ENCODE measurements around the gene FAM111B. TPM values are rescaled to one million over a fixed set of nuclear protein-coding genes. Genes with fewer than 3 reads are reported as not detected.

FAM111B gene
- total RNA-seq, 1 experiment from 2014 or later = 49.3 TPM

DNA sequence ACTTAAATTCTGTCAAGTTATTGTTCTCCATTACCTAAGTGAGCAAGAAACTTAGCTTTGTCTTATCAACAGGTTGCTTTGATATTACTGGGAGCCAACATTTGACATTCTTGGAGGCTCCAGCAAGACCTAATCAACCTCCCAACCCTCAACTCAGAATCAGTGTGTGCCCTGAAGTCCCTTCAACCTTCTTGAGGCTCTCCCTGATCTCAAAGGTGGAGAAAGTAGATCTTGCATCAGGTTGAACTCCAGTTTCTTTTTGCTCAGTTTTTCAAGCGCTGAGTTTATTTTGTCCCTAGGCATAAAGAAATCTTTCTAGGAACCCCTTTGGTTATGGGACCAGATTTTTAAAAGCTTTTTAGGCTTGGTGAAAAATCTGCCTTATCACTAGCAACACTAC is 37.1 kb downstream of the FAM111B start:
- H3K27ac Mint-ChIP-seq (ENCODE audit: unreplicated experiment) = peak overlapping the region; percentile 94
- Histone ChIP-seq H3K27me3 (replicated peaks; ENCODE audit: control insufficient read depth, insufficient read depth, low read length) (no peaks in the 10 kb centered on the region), H3K9me3 (no peaks in the 10 kb centered on the region), H3K36me3 (ENCODE audit: control insufficient read depth, insufficient read depth, low read length) (peaks cover 1% of the 10 kb centered on the region), H3K4me3 (ENCODE audit: low read depth, low read length) (peak overlapping the region; percentile 55), H3K4me1 (peaks cover 21% of the 10 kb centered on the region)
- TF ChIP-seq, protein P1, sequence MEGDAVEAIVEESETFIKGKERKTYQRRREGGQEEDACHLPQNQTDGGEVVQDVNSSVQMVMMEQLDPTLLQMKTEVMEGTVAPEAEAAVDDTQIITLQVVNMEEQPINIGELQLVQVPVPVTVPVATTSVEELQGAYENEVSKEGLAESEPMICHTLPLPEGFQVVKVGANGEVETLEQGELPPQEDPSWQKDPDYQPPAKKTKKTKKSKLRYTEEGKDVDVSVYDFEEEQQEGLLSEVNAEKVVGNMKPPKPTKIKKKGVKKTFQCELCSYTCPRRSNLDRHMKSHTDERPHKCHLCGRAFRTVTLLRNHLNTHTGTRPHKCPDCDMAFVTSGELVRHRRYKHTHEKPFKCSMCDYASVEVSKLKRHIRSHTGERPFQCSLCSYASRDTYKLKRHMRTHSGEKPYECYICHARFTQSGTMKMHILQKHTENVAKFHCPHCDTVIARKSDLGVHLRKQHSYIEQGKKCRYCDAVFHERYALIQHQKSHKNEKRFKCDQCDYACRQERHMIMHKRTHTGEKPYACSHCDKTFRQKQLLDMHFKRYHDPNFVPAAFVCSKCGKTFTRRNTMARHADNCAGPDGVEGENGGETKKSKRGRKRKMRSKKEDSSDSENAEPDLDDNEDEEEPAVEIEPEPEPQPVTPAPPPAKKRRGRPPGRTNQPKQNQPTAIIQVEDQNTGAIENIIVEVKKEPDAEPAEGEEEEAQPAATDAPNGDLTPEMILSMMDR (IDR thresholded peaks at IDR 0.05; ENCODE audit: insufficient read depth in 1 of 2, low read depth in 1 of 2, low read length in 1 of 2, severe bottlenecking in 1 of 2, unreplicated experiment in 1 of 2) = no peak
- intact Hi-C loops (cut with micrococcal nuclease; ENCODE audit: unreplicated experiment) = loop anchor here (1.0 to 10.0 kb wide), 3 partner anchors 217 to 472 kb away; no protein-coding TSS in a partner anchor
- H3K4me1 Mint-ChIP-seq (ENCODE audit: low read depth, unreplicated experiment) = peaks cover 47% of the 10 kb centered on the region
- peak overlapping the region; percentile 98 for H3K4me3 Mint-ChIP-seq (ENCODE audit: unreplicated experiment)
- CTCF ChIA-PET = interaction anchor here (0.6 to 2.2 kb wide), 9 partner anchors 9 to 63 kb away, joined by 3 to 21 read pairs (median 6); partner anchors contain the start of gene DTX4
- no peaks in the 10 kb centered on the region for H3K27me3 Mint-ChIP-seq (ENCODE audit: insufficient read depth, unreplicated experiment)
- DNase-seq = no peak
- BruUV-seq (replicated peaks) = no TSS peak
- H3K9me3 Mint-ChIP-seq (ENCODE audit: unreplicated experiment) = no peaks in the 10 kb centered on the region
- H3K36me3 Mint-ChIP-seq (ENCODE audit: insufficient read depth, unreplicated experiment) = peaks cover 47% of the 10 kb centered on the region
- POLR2A ChIA-PET = interaction anchor here (0.6 to 1.9 kb wide), 8 partner anchors 10 to 217 kb away, joined by 3 to 15 read pairs (median 4); partner anchors contain the start of genes DTX4 and FAM111B

DNA sequence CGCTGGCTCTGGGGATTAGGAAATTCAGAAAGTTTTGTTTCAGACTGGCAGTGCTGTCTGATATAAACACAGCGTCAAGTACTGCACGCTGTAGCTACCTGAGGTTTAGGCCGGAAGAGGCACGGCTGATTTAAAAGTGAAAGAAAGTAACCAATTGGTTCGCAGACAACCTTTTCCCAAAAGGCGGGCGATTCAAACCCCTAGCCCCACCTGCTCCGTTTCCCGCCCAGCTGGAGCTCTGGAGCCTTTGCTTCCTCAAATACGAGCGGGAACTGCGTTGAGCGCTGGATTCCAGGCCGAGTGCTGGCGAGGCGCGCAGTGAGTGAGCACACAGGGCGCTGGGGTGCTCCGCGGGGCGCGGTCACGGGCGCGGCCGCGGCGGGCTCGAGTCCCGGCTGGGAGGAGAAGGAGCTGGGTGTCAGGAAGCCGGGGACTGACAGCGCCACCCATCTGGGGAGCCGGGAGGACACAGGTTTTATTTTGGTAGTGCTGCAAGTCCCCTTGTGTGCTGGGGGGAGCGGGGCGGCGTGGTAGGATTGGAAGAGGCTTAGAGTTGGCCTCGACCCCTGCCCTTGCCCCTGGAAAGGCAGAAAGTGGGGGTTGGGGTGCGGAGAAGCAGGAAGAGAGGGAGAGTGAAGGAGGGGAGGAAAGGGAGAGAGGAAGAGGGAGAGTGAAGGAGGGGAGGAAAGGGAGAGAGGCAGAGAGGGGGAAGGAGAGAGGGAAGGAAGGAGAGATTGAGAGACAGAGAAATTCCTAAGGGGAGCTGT is 37.7 kb downstream of the FAM111B start:
- no TSS peak for BruUV-seq (replicated peaks)
- CTCF ChIA-PET = interaction anchor here (0.8 to 2.2 kb wide), 9 partner anchors 9 to 86 kb away, joined by 3 to 21 read pairs (median 4); partner anchors contain the start of gene DTX4
- POLR2A ChIA-PET = interaction anchor here (0.6 to 1.9 kb wide), 8 partner anchors 10 to 218 kb away, joined by 3 to 15 read pairs (median 4); partner anchors contain the start of genes DTX4 and FAM111B
- Histone ChIP-seq H3K36me3 (ENCODE audit: control insufficient read depth, insufficient read depth, low read length) (peaks cover 1% of the 10 kb centered on the region), H3K4me1 (peaks cover 21% of the 10 kb centered on the region), H3K27me3 (replicated peaks; ENCODE audit: control insufficient read depth, insufficient read depth, low read length) (no peaks in the 10 kb centered on the region), H3K9me3 (no peaks in the 10 kb centered on the region), H3K4me3 (ENCODE audit: low read depth, low read length) (peak overlapping the region; percentile 55)
- H3K4me3 Mint-ChIP-seq (ENCODE audit: unreplicated experiment) = peak overlapping the region; percentile 98
- intact Hi-C loops (cut with micrococcal nuclease; ENCODE audit: unreplicated experiment) = loop anchor here (1.0 to 10.0 kb wide), 3 partner anchors 217 to 472 kb away; no protein-coding TSS in a partner anchor
- H3K4me1 Mint-ChIP-seq (ENCODE audit: low read depth, unreplicated experiment) = peaks cover 47% of the 10 kb centered on the region
- H3K27me3 Mint-ChIP-seq (ENCODE audit: insufficient read depth, unreplicated experiment) = no peaks in the 10 kb centered on the region
- TF ChIP-seq, protein P1 (IDR thresholded peaks at IDR 0.05; ENCODE audit: insufficient read depth in 1 of 2, low read depth in 1 of 2, low read length in 1 of 2, severe bottlenecking in 1 of 2, unreplicated experiment in 1 of 2) = peak in 1 of 2 experiments; percentile 15
- H3K36me3 Mint-ChIP-seq (ENCODE audit: insufficient read depth, unreplicated experiment) = peaks cover 52% of the 10 kb centered on the region
- H3K27ac Mint-ChIP-seq (ENCODE audit: unreplicated experiment) = peak overlapping the region; percentile 94
- H3K9me3 Mint-ChIP-seq (ENCODE audit: unreplicated experiment) = no peaks in the 10 kb centered on the region
- peak; percentile 92 to 94 for DNase-seq

DNA sequence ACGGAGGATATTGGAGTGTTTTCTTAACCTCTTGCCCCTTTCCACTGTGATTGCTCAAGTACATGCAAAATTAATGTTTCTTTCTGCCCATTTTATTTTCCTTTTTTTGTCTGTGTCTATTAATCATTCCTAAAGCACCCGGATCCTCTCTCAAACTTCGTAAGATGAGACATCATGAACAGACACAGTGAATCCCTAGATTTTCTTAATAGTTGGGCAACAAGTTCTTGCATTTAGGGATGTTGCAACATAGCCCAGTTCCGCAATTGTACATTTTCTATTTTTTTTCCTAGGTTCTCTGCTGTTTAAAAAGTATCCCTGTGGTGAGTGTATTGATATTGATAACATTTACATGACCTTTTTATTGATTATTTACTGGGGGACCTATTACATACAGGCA is 38.5 kb downstream of the FAM111B start:
- Histone ChIP-seq H3K36me3 (ENCODE audit: control insufficient read depth, insufficient read depth, low read length) (peaks cover 1% of the 10 kb centered on the region), H3K4me3 (ENCODE audit: low read depth, low read length) (peak overlapping the region; percentile 55), H3K4me1 (peaks cover 21% of the 10 kb centered on the region), H3K27me3 (replicated peaks; ENCODE audit: control insufficient read depth, insufficient read depth, low read length) (no peaks in the 10 kb centered on the region), H3K9me3 (no peaks in the 10 kb centered on the region)
- TF ChIP-seq, protein P1 (IDR thresholded peaks at IDR 0.05; ENCODE audit: insufficient read depth in 1 of 2, low read depth in 1 of 2, low read length in 1 of 2, severe bottlenecking in 1 of 2, unreplicated experiment in 1 of 2) = no peak
- intact Hi-C loops (cut with micrococcal nuclease; ENCODE audit: unreplicated experiment) = loop anchor here (10.0 kb wide), 1 partner anchor 351 kb away; no protein-coding TSS in a partner anchor
- no peak for DNase-seq
- POLR2A ChIA-PET = interaction anchor here (1.4 to 1.9 kb wide), 4 partner anchors 9 to 39 kb away, joined by 3 to 15 read pairs (median 8); partner anchors contain the start of genes DTX4 and FAM111B
- Mint-ChIP-seq H3K36me3 (ENCODE audit: insufficient read depth, unreplicated experiment) (peaks cover 60% of the 10 kb centered on the region), H3K27ac (ENCODE audit: unreplicated experiment) (peak overlapping the region; percentile 94), H3K4me3 (ENCODE audit: unreplicated experiment) (peak overlapping the region; percentile 98), H3K9me3 (ENCODE audit: unreplicated experiment) (no peaks in the 10 kb centered on the region), H3K4me1 (ENCODE audit: low read depth, unreplicated experiment) (peaks cover 47% of the 10 kb centered on the region), H3K27me3 (ENCODE audit: insufficient read depth, unreplicated experiment) (no peaks in the 10 kb centered on the region)
- TSS peak; percentile 2 for BruUV-seq (replicated peaks)
- CTCF ChIA-PET = interaction anchor here (0.7 to 2.2 kb wide), 5 partner anchors 9 to 39 kb away, joined by 3 to 21 read pairs (median 7); partner anchors contain the start of gene DTX4

Data from Caco-2 (cell line).